ENCODE data around the gene FAM222A. TPM values are rescaled to one million over a fixed set of nuclear protein-coding genes. Genes with fewer than 3 reads are reported as not detected.

The FAM222A gene
- total and polyA plus RNA-seq, 2 of the 8 experiments (the other 6 are each of a cell fraction or from before 2014, with no cell fraction given), result 0.94 to 1.1 TPM

GRCh38 chr12:109767991-109768900 lies 54.6 kb downstream of the FAM222A start:
- Histone ChIP-seq H2AFZ (ENCODE audit: low read length) (no peak overlapping the region), H4K20me1 (replicated peaks in 1 of 2; ENCODE audit: control insufficient read depth in 1 of 2, insufficient read depth in 2 of 2, low read length in 2 of 2) (no peaks in the 10 kb centered on the region), H3K9ac (replicated peaks in 1 of 4; ENCODE audit: extremely low read depth in 1 of 4, low read depth in 3 of 4, low read length in 3 of 4) (no peak overlapping the region), H4K8ac (ENCODE audit: extremely low read depth, insufficient read depth, low read length) (no peak overlapping the region; the same call in 1 of the 2 replicates), H3K27ac (ENCODE audit: low read depth, low read length) (no peak overlapping the region), H2BK120ac (replicated peaks; ENCODE audit: low read depth, low read length) (no peak overlapping the region), H3K4me2 (ENCODE audit: insufficient read depth in 1 of 2, low read depth in 2 of 2, low read length in 2 of 2) (no peak overlapping the region), H3K27me3 (replicated peaks in 1 of 4; ENCODE audit: control insufficient read depth in 3 of 4, extremely low read depth in 1 of 4, insufficient read depth in 3 of 4, low read length in 3 of 4) (no peaks in the 10 kb centered on the region), H2BK5ac (ENCODE audit: low read depth, low read length) (no peak overlapping the region), H3K4me1 (replicated peaks in 1 of 4; ENCODE audit: control insufficient read depth in 3 of 4, insufficient read depth in 4 of 4, low read length in 3 of 4) (peaks cover 0 to 11% (median 2%) of the 10 kb centered on the region in 4 experiments; a peak in 4 of 7 replicates), H3K4ac (replicated peaks; ENCODE audit: insufficient read length, low read depth, low read length) (no peak overlapping the region), H3K23ac (ENCODE audit: insufficient read length) (no peak overlapping the region), H4K91ac (replicated peaks; ENCODE audit: insufficient read length, low read length) (no peak overlapping the region), H3K36me3 (ENCODE audit: control insufficient read depth in 2 of 4, insufficient read depth in 4 of 4, low read length in 3 of 4) (no peaks in the 10 kb centered on the region), H3K14ac (ENCODE audit: insufficient read length) (no peak overlapping the region), H2BK15ac (ENCODE audit: low read length) (no peak overlapping the region), H2BK20ac (ENCODE audit: low read length) (no peak overlapping the region), H3K9me3 (ENCODE audit: insufficient read depth in 2 of 2, low read depth in 1 of 2, low read length in 1 of 2) (no peaks in the 10 kb centered on the region), H3K56ac (replicated peaks; ENCODE audit: insufficient read length, low read depth, low read length) (no peak overlapping the region), H3K4me3 (ENCODE audit: extremely low read depth in 1 of 4, insufficient read depth in 2 of 4, low read depth in 3 of 4, low read length in 4 of 4) (no peak overlapping the region), H3K79me2 (ENCODE audit: control insufficient read depth in 1 of 2, insufficient read depth in 2 of 2, low read length in 2 of 2) (no peaks in the 10 kb centered on the region), H3K23me2 (ENCODE audit: low read depth, low read length) (no peaks in the 10 kb centered on the region), H3K79me1 (ENCODE audit: low read depth, low read length) (no peaks in the 10 kb centered on the region), H2AK5ac (ENCODE audit: low read depth, low read length) (no peak overlapping the region), H2BK12ac (ENCODE audit: low read depth, low read length) (no peak overlapping the region; the same call in 1 of the 2 replicates), H4K5ac (ENCODE audit: insufficient read length, low read depth, low read length) (no peak overlapping the region), H3K18ac (ENCODE audit: extremely low read depth, low read length) (no peak overlapping the region)
- FAIRE-seq, result no peak
- peak in 1 of 2 experiments; percentile 42 for DNase-seq (ENCODE audit: low read depth in 1 of 2, low spot score in 2 of 2)
- 94% methylated on average over 50 of the region's 54 CpGs; no CpG with 5 or more reads in 1 of the 2 experiments for WGBS, 2 experiments (ENCODE audit: extremely low coverage in 1 of 2, insufficient coverage in 1 of 2, insufficient read length in 1 of 2, insufficient replicate concordance in 2 of 2, low coverage in 1 of 2, low lambda C conversion rate in 2 of 2, missing lambda C conversion rate in 1 of 2)
- POLR2A ChIA-PET (ENCODE audit: partially characterized antibody), result no interaction called here
- CTCF ChIA-PET (ENCODE audit: partially characterized antibody), result interaction anchor here (0.8 to 1.4 kb wide), 4 partner anchors 10 to 170 kb away, joined by 3 to 5 read pairs (median 3); no protein-coding TSS in a partner anchor
- TF ChIP-seq POU5F1 (IDR thresholded peaks at IDR 0.05; ENCODE audit: low read depth, low read length) (no peak), SRF (IDR thresholded peaks at IDR 0.05; ENCODE audit: low read depth, low read length) (no peak), ZNF274 (IDR thresholded peaks at IDR 0.05; ENCODE audit: borderline replicate concordance, extremely low read depth, low read length) (no peak), KDM5A (IDR thresholded peaks at IDR 0.05; ENCODE audit: low read length) (no peak), ATF2 (IDR thresholded peaks at IDR 0.05; ENCODE audit: low read length) (no peak), NRF1 (IDR thresholded peaks at IDR 0.05; ENCODE audit: low read depth, low read length) (no peak), CTBP2 (IDR thresholded peaks at IDR 0.05; ENCODE audit: borderline replicate concordance, insufficient read depth, insufficient read length, low read length) (no peak), TAF1 (IDR thresholded peaks at IDR 0.05; ENCODE audit: low read depth, low read length) (no peak), E2F6 (IDR thresholded peaks at IDR 0.05) (no peak)
